Stimulated activated naive CD8-positive, alpha-beta T cell treated with anti-CD3 and anti-CD28 coated beads, Interleukin-15, Interleukin-2, amounts not matched to agents 100 ng/mL and 50 ng/mL, for 24 hours (primary cell): Measurements from ENCODE around the gene SELENOS.
A peak's percentile ranks its signal among the peaks of the same experiment; 100 is the strongest.

Experiments
- H3K27ac Mint-ChIP-seq: one replicate; pipeline ENCODE4 v1.8.0; 2021; ENCODE audit warnings: mild to moderate bottlenecking, mixed read lengths
- H3K27me3 Mint-ChIP-seq: one replicate; pipeline ENCODE4 v1.8.0; 2021; ENCODE audit warnings: mixed read lengths
- H3K36me3 Mint-ChIP-seq: one replicate; pipeline ENCODE4 v1.8.0; 2021; ENCODE audit warnings: low read depth, mixed read lengths
- H3K4me1 Mint-ChIP-seq: one replicate; pipeline ENCODE4 v1.8.0; 2021; ENCODE audit warnings: low read depth, mixed read lengths
- H3K4me3 Mint-ChIP-seq: one replicate; pipeline ENCODE4 v1.8.0; 2021; ENCODE audit warnings: mild to moderate bottlenecking, mixed read lengths
- H3K9me3 Mint-ChIP-seq: one replicate; pipeline ENCODE4 v1.8.0; 2021; ENCODE audit warnings: mixed read lengths

Gene SELENOS

DNA sequence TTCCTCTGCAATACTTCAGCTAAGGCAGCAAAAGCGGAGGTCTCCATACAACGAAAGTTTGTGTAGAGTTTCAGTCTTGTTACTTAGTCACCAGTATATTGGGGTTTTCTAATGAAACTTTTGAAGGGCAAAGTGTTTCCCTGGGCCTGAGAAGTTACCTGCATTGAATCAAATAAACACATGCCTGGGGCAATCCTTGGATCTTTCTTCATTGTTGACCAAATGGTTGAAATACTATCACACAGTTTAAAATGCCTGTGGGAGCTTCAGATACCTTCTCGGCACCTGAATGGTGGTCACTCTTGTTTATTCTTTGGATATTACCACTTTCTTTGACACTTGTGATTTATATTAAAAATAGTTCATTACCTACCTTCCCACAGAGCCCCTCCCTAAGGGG, 24.4 kb downstream of the SELENOS start:
- H3K27me3 Mint-ChIP-seq, result no peaks in the 10 kb centered on the region
- peak overlapping the region; percentile 92 for H3K27ac Mint-ChIP-seq
- H3K4me3 Mint-ChIP-seq, result peak overlapping the region; percentile 92
- no peaks in the 10 kb centered on the region for H3K9me3 Mint-ChIP-seq
- H3K4me1 Mint-ChIP-seq, result peaks cover 60% of the 10 kb centered on the region
- peaks cover 17% of the 10 kb centered on the region for H3K36me3 Mint-ChIP-seq

GRCh38 chr15:101251830-101252820, 25.2 kb downstream of the SELENOS start, which contains the start of gene CHSY1:
CHSY1 (minus strand) TSS chr15:101252048; CDS start chr15:101251456, 592 bp downstream.
- Mint-ChIP-seq H3K9me3 (no peaks in the 10 kb centered on the region), H3K27me3 (no peaks in the 10 kb centered on the region), H3K27ac (peak within 1 kb of the TSS; percentile 92), H3K4me3 (peak within 1 kb of the TSS; percentile 92), H3K36me3 (peaks cover 23% of the 10 kb centered on the region), H3K4me1 (peaks cover 67% of the 10 kb centered on the region)

GRCh38 chr15:101250873-101251829, 26.1 kb downstream of the SELENOS start:
- Mint-ChIP-seq H3K4me3 (peak overlapping the region; percentile 88), H3K27ac (peak overlapping the region; percentile 89), H3K27me3 (no peaks in the 10 kb centered on the region), H3K36me3 (peaks cover 30% of the 10 kb centered on the region), H3K9me3 (no peaks in the 10 kb centered on the region), H3K4me1 (peaks cover 77% of the 10 kb centered on the region)

DNA sequence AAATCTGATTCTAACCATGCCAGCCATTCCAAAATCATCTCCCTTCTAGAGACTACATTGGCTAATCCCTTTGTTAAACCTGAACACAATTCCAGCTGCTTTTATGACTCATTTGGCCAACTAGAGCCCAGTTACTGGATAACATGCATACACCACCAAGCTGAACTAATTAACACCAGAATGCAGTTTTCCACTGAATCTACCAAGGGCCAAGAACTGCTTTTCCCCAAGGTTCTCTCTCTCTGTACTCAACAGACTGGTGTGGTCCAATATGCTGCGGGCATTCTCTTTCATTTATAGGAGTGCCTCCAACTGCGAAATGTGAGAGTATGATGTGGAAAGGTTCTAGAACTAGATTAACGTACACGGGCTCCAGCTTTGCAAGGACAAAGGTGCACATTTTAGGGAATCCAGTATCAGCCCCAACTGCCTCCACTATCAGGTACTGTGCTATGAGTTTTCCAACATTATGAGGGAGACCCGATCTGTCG, 26.9 kb downstream of the SELENOS start:
- no peaks in the 10 kb centered on the region for H3K9me3 Mint-ChIP-seq
- H3K4me3 Mint-ChIP-seq, result peak overlapping the region; percentile 88
- H3K27ac Mint-ChIP-seq, result peak overlapping the region; percentile 89
- H3K27me3 Mint-ChIP-seq, result no peaks in the 10 kb centered on the region
- peaks cover 80% of the 10 kb centered on the region for H3K4me1 Mint-ChIP-seq
- H3K36me3 Mint-ChIP-seq, result peaks cover 36% of the 10 kb centered on the region

GRCh38 chr15:101248274-101248673, 29.0 kb downstream of the SELENOS start:
- Mint-ChIP-seq H3K27ac (peak overlapping the region; percentile 45), H3K27me3 (no peaks in the 10 kb centered on the region), H3K9me3 (no peaks in the 10 kb centered on the region), H3K4me1 (peaks cover 82% of the 10 kb centered on the region), H3K4me3 (peak overlapping the region; percentile 55), H3K36me3 (peaks cover 52% of the 10 kb centered on the region)

DNA sequence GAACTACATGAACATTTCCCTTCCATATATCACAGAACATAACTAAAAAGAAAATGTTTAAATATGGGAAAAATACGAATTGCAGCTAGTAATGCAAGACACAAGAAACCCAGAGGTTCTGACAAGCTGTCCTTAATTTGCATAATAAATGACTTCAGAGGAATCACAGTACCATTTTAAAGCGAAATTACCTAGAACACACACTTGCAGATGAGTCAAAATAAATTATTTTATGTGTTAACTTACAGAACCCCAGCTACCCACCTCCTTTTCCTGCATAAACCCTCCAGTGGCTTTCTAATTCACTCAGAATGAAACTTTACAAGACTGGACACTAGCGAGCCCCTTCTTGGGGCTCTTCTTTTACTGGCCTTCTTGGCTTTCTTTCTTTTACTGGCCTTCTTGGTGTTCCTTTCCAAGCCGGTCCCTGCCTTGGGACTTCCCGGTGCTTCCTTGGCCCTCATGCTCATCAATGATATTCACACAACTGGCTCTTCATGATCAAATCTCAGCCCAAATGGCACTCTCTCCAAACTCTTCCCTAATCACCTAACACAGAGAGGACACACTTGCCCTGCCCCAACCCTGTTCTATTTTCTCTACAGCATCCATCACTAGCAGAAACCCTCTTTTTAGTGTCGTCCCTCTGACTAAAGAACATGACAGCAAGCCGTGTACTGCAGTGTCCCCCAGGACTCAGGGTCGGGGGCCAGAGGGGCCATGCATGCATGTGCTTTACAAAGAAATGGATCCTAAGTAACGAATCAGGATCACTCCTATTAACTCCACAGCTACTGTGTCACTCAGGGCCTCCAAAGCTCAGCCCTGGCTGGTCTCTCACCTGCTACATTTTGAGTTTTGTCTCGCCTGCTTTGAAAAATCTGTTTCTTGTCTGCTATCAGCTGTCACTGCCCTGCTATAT, 30.2 kb downstream of the SELENOS start:
- Mint-ChIP-seq H3K4me3 (peak overlapping the region; percentile 55), H3K4me1 (peaks cover 84% of the 10 kb centered on the region), H3K27ac (peak overlapping the region; percentile 89), H3K9me3 (no peaks in the 10 kb centered on the region), H3K27me3 (no peaks in the 10 kb centered on the region), H3K36me3 (peaks cover 55% of the 10 kb centered on the region)

- H3K4me1 Mint-ChIP-seq, result peaks cover 90% of the 10 kb centered on the region
- H3K36me3 Mint-ChIP-seq, result peaks cover 62% of the 10 kb centered on the region
- peak overlapping the region; percentile 89 for H3K27ac Mint-ChIP-seq
- H3K9me3 Mint-ChIP-seq, result no peaks in the 10 kb centered on the region
- peak overlapping the region; percentile 55 for H3K4me3 Mint-ChIP-seq
- H3K27me3 Mint-ChIP-seq, result no peaks in the 10 kb centered on the region
Observed at GRCh38 chr15:101246391-101246790, 30.9 kb downstream of the SELENOS start.

GRCh38 chr15:101244889-101245668, 32.2 kb downstream of the SELENOS start:
- Mint-ChIP-seq H3K27me3 (no peaks in the 10 kb centered on the region), H3K4me3 (peak overlapping the region; percentile 55), H3K4me1 (peaks cover 97% of the 10 kb centered on the region), H3K27ac (peak overlapping the region; percentile 69), H3K9me3 (no peaks in the 10 kb centered on the region), H3K36me3 (peaks cover 63% of the 10 kb centered on the region)

GRCh38 chr15:101244036-101244781, 33.1 kb downstream of the SELENOS start:
- H3K27ac Mint-ChIP-seq, result peak overlapping the region; percentile 69
- H3K4me1 Mint-ChIP-seq, result peaks cover 98% of the 10 kb centered on the region
- H3K9me3 Mint-ChIP-seq, result no peaks in the 10 kb centered on the region
- no peaks in the 10 kb centered on the region for H3K27me3 Mint-ChIP-seq
- H3K4me3 Mint-ChIP-seq, result peak overlapping the region; percentile 55
- peaks cover 63% of the 10 kb centered on the region for H3K36me3 Mint-ChIP-seq

DNA sequence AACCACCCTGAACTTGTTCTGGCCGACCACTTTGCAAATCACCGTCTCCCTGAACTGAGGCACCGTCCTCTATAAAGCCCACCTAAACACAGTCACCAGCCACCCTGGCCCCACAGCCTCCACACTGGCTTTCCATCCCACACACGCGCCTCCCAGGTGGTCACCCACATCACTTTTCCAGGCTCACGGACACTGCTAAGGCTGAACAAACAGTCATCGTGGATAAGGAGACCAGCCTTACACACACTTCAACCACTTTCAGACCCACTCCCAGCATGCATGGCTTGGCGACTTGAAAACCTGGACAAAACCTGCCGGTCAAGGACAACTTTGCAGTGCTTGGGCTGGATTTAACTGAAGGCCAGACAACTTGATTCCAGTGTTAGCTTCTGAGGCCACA, 33.9 kb downstream of the SELENOS start:
- no peaks in the 10 kb centered on the region for H3K27me3 Mint-ChIP-seq
- peaks cover 68% of the 10 kb centered on the region for H3K36me3 Mint-ChIP-seq
- peaks cover 99% of the 10 kb centered on the region for H3K4me1 Mint-ChIP-seq
- no peaks in the 10 kb centered on the region for H3K9me3 Mint-ChIP-seq
- H3K27ac Mint-ChIP-seq, result peak overlapping the region; percentile 69
- H3K4me3 Mint-ChIP-seq, result peak overlapping the region; percentile 55

- H3K9me3 Mint-ChIP-seq, result no peaks in the 10 kb centered on the region
- H3K36me3 Mint-ChIP-seq, result peaks cover 71% of the 10 kb centered on the region
- H3K27me3 Mint-ChIP-seq, result no peaks in the 10 kb centered on the region
Observed at GRCh38 chr15:101242999-101243336, 34.3 kb downstream of the SELENOS start.

GRCh38 chr15:101242160-101242998, 34.9 kb downstream of the SELENOS start:
- H3K4me1 Mint-ChIP-seq, result peaks cover 96% of the 10 kb centered on the region
- H3K27ac Mint-ChIP-seq, result peak overlapping the region; percentile 69
- H3K36me3 Mint-ChIP-seq, result peaks cover 73% of the 10 kb centered on the region
- peak overlapping the region; percentile 55 for H3K4me3 Mint-ChIP-seq
- H3K9me3 Mint-ChIP-seq, result no peaks in the 10 kb centered on the region
- H3K27me3 Mint-ChIP-seq, result no peaks in the 10 kb centered on the region

More at GRCh38 chr15:101242999-101243336, 34.3 kb downstream of the SELENOS start:
- Mint-ChIP-seq H3K4me1 (peaks cover 98% of the 10 kb centered on the region), H3K4me3 (peak overlapping the region; percentile 55), H3K27ac (peak overlapping the region; percentile 69)
